KOPT-K1 (cell line): Measurements from ENCODE around the gene PPARD.

Experiments used
- H3K27ac ChIP-seq: fragments of 200-600 bp; sonication (generic); 2 replicates; pipeline ENCODE4 v1.5.1; 2016; ENCODE audit warnings: antibody characterized with exemption, mild to moderate bottlenecking, low read depth, low read length; ENCODE audit not compliant: poor library complexity, severe bottlenecking
- H3K36me3 ChIP-seq: fragments of 200-600 bp; sonication (generic); 2 replicates; pipeline ENCODE4 v1.5.1; 2017; ENCODE audit warnings: antibody characterized with exemption, mild to moderate bottlenecking, low read length, moderate library complexity; ENCODE audit not compliant: insufficient read depth
- H3K9me3 ChIP-seq: fragments of 200-600 bp; sonication (generic); 2 replicates; pipeline ENCODE4 v1.5.1; 2017; ENCODE audit warnings: antibody characterized with exemption, low read length, mild to moderate bottlenecking; ENCODE audit not compliant: insufficient read depth, poor library complexity, severe bottlenecking

Gene PPARD

GRCh38 chr6:35439308-35439707 lies 97.0 kb downstream of the PPARD start:
- Histone ChIP-seq H3K27ac (no peak overlapping the region), H3K9me3 (no peaks in the 10 kb centered on the region), H3K36me3 (no peaks in the 10 kb centered on the region)

GRCh38 chr6:35441205-35441604 lies 98.8 kb downstream of the PPARD start:
- no peak overlapping the region for H3K27ac ChIP-seq

DNA sequence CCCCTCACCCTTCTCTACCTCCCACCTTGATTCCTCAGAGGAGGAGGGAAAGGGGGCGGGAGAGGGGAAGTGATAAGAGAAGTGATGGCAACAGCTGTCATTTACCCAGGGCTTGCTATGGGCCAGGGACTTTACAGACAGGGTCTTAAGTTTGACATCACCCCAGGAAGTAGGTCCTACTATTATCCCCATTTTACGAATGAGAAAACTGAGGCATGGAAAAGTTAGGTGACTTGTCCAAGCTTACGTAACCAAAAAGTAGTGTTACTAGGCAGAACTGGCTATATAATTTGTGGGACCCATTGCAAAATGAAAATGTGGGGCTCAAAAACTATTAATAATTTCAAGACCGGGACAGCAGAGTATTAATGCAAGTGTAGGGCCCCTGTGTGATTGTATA lies 99.3 kb downstream of the PPARD start:
- Histone ChIP-seq H3K27ac (no peak overlapping the region), H3K9me3 (no peaks in the 10 kb centered on the region), H3K36me3 (no peaks in the 10 kb centered on the region)

More at GRCh38 chr6:35441205-35441604, 98.8 kb downstream of the PPARD start:
- H3K9me3 ChIP-seq, result no peaks in the 10 kb centered on the region
- no peaks in the 10 kb centered on the region for H3K36me3 ChIP-seq

DNA sequence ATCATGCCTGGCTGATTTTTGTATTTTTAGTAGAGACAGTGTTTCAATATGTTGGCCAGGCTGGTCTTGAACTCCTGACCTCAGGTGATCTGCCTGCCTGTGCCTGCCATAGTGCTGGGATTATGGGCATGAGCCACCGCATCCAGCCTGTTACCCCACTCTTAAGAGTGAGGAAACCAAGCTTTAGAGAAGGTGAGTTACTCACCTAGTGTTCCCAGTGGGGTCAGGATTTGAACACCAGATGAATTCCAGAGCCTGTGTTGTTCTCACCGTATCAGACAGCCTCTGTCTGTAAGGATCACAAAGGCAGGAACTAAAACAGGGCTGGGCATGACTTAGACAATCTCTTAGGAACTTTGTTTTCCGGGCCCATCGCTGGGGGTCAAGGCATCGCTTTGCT lies 100.3 kb downstream of the PPARD start:
- Histone ChIP-seq H3K9me3 (no peaks in the 10 kb centered on the region), H3K27ac (no peak overlapping the region), H3K36me3 (no peaks in the 10 kb centered on the region)

- no peak overlapping the region for H3K27ac ChIP-seq
Measured at GRCh38 chr6:35443341-35444030, 101.1 kb downstream of the PPARD start.

GRCh38 chr6:35445691-35446090 lies 103.3 kb downstream of the PPARD start:
- no peak overlapping the region for H3K27ac ChIP-seq
- H3K36me3 ChIP-seq, result no peaks in the 10 kb centered on the region

More at GRCh38 chr6:35443341-35444030, 101.1 kb downstream of the PPARD start:
- H3K9me3 ChIP-seq, result no peaks in the 10 kb centered on the region
- no peaks in the 10 kb centered on the region for H3K36me3 ChIP-seq

GRCh38 chr6:35448191-35448590 lies 105.8 kb downstream of the PPARD start:
- Histone ChIP-seq H3K27ac (no peak overlapping the region), H3K9me3 (no peaks in the 10 kb centered on the region), H3K36me3 (no peaks in the 10 kb centered on the region)

More at GRCh38 chr6:35445691-35446090, 103.3 kb downstream of the PPARD start:
- H3K9me3 ChIP-seq, result no peaks in the 10 kb centered on the region

DNA sequence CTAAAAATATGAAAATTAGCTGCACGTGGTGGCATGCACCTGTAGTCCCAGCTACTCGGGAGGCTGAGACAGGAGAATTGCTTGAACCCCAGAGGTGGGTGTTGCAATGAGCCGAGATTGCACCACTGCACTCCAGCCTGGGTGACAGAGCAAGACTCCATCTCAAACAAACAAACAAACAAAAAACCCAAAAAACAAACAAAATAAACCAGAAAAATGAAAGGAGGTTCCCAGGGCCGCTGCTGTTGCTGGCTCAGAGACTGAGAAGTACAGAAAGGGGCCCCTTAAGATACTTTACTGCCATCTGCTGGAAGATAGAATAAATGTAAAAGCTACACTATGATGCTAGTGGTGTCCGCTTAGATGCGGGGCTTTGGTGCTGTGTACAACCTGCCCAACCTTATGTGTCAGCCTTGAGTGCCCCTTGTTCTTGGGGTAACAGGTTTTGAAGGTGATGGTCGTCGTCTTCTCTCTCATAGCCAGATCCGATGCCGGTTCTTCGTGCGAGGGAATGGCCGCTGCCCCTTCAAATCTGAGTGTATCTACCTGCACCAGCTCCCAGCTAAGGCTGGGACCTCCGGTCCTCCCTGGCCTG lies 107.0 kb downstream of the PPARD start:
- Histone ChIP-seq H3K36me3 (no peaks in the 10 kb centered on the region), H3K27ac (no peak overlapping the region), H3K9me3 (no peaks in the 10 kb centered on the region)

DNA sequence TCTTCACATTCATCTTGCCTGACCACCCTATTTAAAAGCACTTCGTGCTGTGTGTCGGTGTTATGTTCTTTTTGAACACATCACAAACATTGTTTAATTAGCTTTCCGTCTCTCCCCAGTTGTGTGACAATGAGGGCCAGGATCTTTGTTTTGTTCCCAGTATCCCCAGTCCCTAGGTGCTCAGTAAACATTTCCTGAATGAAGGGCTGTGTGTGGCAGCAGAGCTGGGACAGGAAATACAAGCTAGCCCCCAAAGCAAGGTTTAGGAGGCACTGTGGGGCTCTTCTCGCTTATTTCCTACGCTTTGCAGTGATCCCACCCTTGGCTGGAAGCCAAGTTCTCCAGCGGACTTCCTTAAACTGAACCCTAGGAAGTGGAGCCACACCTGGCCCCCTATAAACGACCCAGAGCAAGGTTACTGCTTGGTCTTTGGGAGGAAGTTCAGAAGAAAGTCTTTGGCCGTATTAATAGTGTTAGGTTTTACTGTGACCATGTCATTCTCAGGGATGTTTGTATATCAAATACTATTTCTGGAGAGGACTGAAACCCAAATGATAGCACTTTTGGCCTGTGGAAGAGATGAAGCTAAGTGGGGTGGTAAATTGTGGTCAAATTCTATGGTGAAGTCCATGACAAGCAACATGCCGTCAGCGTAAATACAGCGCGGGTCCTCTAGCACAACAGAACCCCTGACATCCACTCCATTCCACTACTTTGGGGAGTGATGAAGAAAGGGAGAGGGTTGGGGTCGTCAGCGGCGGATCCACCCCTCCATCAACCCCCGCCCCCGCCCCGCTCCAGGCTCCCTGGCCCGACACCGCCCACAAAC lies 109.2 kb downstream of the PPARD start:
- Histone ChIP-seq H3K27ac (peak overlapping the region; percentile 65), H3K36me3 (peaks cover 16% of the 10 kb centered on the region; the same call in 1 of the 2 replicates)

DNA sequence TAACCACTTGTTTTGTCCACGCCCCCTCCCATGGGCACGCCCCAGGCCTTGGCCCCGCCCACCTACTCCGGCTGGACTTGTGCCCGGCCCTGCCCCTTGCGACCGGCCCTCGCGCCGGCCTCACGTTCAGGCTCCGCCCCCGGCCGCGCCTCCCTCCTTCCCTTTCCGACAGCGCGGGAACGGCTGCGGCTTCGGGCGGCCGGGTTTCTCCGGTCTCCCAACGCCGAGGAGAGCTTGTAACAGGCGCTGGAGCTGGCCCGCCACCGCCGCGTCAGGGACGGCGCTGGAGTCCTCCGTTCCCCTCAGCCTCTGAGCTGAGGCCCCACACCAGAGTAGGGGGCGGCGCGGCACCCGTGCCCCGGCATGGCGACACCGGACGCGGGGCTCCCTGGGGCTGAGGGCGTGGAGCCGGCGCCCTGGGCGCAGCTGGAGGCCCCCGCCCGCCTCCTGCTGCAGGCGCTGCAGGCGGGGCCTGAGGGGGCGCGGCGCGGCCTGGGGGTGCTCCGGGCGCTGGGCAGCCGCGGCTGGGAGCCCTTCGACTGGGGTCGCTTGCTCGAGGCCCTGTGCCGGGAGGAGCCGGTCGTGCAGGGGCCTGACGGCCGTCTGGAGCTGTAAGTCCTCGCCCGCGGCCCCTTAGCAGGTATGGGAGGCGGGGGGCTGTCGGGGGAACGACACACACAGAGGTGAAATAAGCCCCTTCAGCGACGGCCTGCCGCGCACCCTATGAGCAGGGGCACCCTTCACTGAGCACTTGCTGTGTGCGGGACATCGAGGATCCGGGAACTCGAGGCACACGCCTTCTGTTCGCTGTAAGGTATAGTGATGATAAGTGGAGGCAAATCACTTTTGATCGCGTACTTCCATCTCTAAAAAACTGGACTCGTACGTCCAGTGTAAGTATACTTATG lies 110.1 kb downstream of the PPARD start, which contains the start of gene FANCE:
Gene FANCE (plus strand): TSS at position 156 of the 908 bp plus-strand sequence. CDS start 208 bp downstream, at position 364.
- peaks cover 23% of the 10 kb centered on the region; the same call in 1 of the 2 replicates for H3K36me3 ChIP-seq
- peak within 1 kb of the TSS; percentile 65 for H3K27ac ChIP-seq

More for the DNA sequence above, 109.2 kb downstream of the PPARD start:
- no peaks in the 10 kb centered on the region for H3K9me3 ChIP-seq

GRCh38 chr6:35453236-35453635 lies 110.9 kb downstream of the PPARD start:
- peaks cover 31% of the 10 kb centered on the region; the same call in 1 of the 2 replicates for H3K36me3 ChIP-seq
- H3K27ac ChIP-seq, result no peak overlapping the region
- no peaks in the 10 kb centered on the region for H3K9me3 ChIP-seq

More for the DNA sequence above, 110.1 kb downstream of the PPARD start, which contains the start of gene FANCE:
- H3K9me3 ChIP-seq, result no peaks in the 10 kb centered on the region

GRCh38 chr6:35454391-35455110 lies 112.2 kb downstream of the PPARD start:
- H3K36me3 ChIP-seq, result peaks cover 42% of the 10 kb centered on the region; the same call in 1 of the 2 replicates
- no peaks in the 10 kb centered on the region for H3K9me3 ChIP-seq
- H3K27ac ChIP-seq, result no peak overlapping the region

DNA sequence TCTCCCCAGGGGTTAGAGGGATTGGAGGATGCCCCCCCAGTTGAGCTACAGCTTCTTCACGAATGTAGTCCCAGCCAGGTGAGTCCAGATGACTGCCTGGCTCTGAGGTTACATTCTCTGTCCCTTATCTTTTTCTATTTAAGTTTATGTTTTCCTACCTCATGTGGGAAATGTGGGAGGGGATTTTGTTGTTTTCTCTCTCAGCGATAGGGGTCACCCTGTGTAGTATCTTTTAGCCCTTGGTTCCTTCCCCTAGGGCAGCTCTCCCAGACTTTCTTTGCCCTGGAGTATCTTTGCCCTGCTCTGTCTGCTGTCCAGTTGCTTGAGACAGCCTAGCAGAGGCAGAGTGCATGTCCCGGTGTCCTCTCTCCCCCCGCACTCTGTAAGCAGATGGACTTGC lies 115.5 kb downstream of the PPARD start:
- Histone ChIP-seq H3K36me3 (peaks cover 61% of the 10 kb centered on the region), H3K9me3 (no peaks in the 10 kb centered on the region), H3K27ac (no peak overlapping the region)

DNA sequence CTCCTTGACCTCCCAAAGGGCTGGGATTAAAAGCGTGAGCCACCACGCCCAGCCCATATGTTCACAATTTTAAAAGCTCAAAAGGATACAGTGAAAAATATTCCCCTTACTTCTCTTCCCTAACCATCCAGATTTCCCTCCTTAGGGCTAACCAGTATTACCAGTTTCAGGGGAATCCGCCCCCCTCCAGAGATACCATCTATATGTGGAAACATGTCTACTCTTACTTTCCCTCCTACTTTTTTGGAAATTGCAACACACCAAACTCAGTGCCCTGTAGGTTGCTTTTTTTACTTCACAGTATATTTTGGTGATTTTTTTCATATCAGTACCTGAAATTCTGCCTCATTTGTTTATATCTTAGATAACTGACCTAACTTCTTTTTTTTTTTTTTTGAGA lies 118.9 kb downstream of the PPARD start:
- H3K27ac ChIP-seq, result no peak overlapping the region
- no peaks in the 10 kb centered on the region for H3K9me3 ChIP-seq
- H3K36me3 ChIP-seq, result peaks cover 58% of the 10 kb centered on the region
